ENCODE data around the gene NABP1. TPM values are rescaled to one million over a fixed set of nuclear protein-coding genes. Genes with fewer than 3 reads are reported as not detected.

The NABP1 gene
- total and polyA plus RNA-seq, 2 donors: 26.9 to 68.4 TPM

DNA sequence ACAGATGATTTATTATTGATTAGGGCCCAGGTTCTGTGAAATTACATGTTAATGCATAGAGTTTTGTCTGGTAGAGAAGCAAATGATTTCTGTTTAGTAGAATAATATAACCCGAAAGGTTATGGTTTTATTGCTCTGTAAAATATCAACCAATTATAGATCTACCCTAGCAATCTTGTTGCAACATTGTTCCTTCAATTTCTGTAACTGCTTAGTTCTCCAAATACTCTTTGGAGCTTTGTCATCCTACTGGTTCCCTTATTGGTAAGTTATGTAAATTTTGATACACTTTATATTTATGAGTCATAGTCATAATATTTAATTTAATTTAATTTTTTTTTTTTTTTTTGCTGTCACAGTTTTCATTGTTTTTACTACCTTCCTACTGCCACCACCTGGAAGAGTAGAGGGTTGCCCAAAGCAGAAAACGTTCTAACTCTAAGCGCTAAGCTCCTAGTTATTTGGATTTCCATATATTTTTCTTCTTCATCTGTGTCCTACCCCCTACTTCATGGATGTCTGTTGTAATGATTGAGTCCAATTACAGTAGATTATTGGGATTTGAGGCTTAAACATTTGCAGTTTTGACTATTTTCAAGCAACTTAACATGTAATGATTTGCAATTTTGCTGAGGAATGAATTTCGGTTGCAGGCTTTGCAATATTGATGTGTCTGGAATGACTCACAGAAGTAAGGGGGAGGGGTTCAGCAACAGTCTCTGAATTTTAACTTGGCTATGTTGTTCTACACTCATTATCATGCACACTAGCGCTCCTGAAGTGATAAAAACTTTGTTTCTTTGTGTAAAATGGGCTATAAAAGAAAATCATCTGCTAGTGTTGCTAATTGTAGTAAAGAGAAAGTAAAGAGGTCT is 51.1 kb downstream of the NABP1 start:
- 95% methylated on average over 5 of the region's 5 CpGs for WGBS
- H3K27me3 ChIP-seq (ENCODE audit: control insufficient read depth in 2 of 2, insufficient read depth in 1 of 2, low read length in 1 of 2): peaks cover 30 to 46% of the 10 kb centered on the region in 2 donors
- no peak for DNase-seq (ENCODE audit: low read depth in 6 of 9, low spot score in 9 of 9)

DNA sequence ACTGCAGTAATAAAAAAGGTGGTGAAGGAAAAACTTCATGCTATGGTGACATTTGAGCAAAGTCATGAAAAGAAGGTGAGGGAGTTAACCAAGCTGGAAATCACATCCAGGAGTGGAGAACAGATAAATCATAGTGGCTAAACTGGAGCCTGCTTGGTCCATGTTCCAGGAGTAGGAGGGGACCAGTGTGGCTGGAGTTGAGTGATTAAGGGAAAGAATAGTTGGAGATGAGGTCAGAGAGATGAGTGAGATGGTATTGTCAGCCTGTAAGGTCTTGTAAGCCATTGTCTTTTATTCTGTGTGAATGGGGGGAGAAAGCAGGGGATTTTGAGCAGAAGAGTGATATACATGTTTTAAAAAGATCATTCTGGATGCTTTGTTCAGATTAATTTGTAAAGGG is 52.3 kb downstream of the NABP1 start:
- Histone ChIP-seq H3K4me3 (ENCODE audit: low read length in 2 of 2) (no peak overlapping the region), H3K27ac (ENCODE audit: low read depth in 1 of 2, low read length in 1 of 2) (no peak overlapping the region), H3K4me1 (ENCODE audit: control insufficient read depth in 2 of 2, insufficient read depth in 2 of 2, low read length in 2 of 2) (no peaks in the 10 kb centered on the region), H3K27me3 (ENCODE audit: control insufficient read depth in 2 of 2, insufficient read depth in 1 of 2, low read length in 1 of 2) (peaks cover 40 to 57% of the 10 kb centered on the region in 2 donors), H3K9me3 (ENCODE audit: control insufficient read depth in 2 of 2, insufficient read depth in 1 of 2, low read length in 1 of 2) (no peaks in the 10 kb centered on the region), H3K36me3 (ENCODE audit: control insufficient read depth in 2 of 2, insufficient read depth in 2 of 2, low read length in 1 of 2) (no peaks in the 10 kb centered on the region)
- no peak for DNase-seq (ENCODE audit: low read depth in 6 of 9, low spot score in 9 of 9)

More for the DNA sequence above, 51.1 kb downstream of the NABP1 start:
- Histone ChIP-seq H3K4me3 (ENCODE audit: low read length in 2 of 2) (no peak overlapping the region), H3K9me3 (ENCODE audit: control insufficient read depth in 2 of 2, insufficient read depth in 1 of 2, low read length in 1 of 2) (no peaks in the 10 kb centered on the region), H3K27ac (ENCODE audit: low read depth in 1 of 2, low read length in 1 of 2) (no peak overlapping the region), H3K4me1 (ENCODE audit: control insufficient read depth in 2 of 2, insufficient read depth in 2 of 2, low read length in 2 of 2) (no peaks in the 10 kb centered on the region), H3K36me3 (ENCODE audit: control insufficient read depth in 2 of 2, insufficient read depth in 2 of 2, low read length in 1 of 2) (no peaks in the 10 kb centered on the region)

Other genes with a start within 250 kb of the NABP1 start
- gene CAVIN2, start 169.0 kb downstream of the NABP1 start, total RNA-seq: 4.3 TPM
- gene CAVIN2, start 169.0 kb downstream of the NABP1 start, polyA plus RNA-seq: 8.2 TPM

Data from thymus (tissue), 11 donors.